ENCODE measurements around the gene ST3GAL4. TPM values are rescaled to one million over a fixed set of nuclear protein-coding genes. Genes with fewer than 3 reads are reported as not detected.
"Not testable (repeated sequence)": the region's sequence is repeated elsewhere in the genome, so short reads cannot be mapped to it uniquely, and the experiment has no call there.

Gene ST3GAL4
- polyA plus RNA-seq, 1 donor (not counting 4 experiments of a cell fraction or from before 2014, with no cell fraction given): 24.6 TPM

- dilution Hi-C loops (cut with MboI; ENCODE audit: extremely low pct_ligation_motif_present, low sequenced_read_pairs): no loop called here
- Histone ChIP-seq H3K4me1 (ENCODE audit: control insufficient read depth, extremely low read depth, insufficient read depth, low read length) (peaks cover 24% of the 10 kb centered on the region), H3K27ac (ENCODE audit: control insufficient read depth, insufficient read depth, low read length) (no peak overlapping the region), H2AFZ (ENCODE audit: control insufficient read depth, low read length) (no peak overlapping the region), H3K4me2 (ENCODE audit: control insufficient read depth, extremely low read depth, insufficient read depth, low read depth, low read length) (no peak overlapping the region), H3K36me3 (ENCODE audit: control insufficient read depth in 2 of 2, extremely low read depth in 1 of 2, insufficient read depth in 2 of 2, low read length in 2 of 2) (peaks cover under 1 to 1% of the 10 kb centered on the region in 2 experiments), H3K9me3 (ENCODE audit: control insufficient read depth, low read depth, low read length) (no peaks in the 10 kb centered on the region), H3K4me3 (ENCODE audit: control insufficient read depth in 2 of 3, extremely low read depth in 1 of 3, insufficient read depth in 2 of 3, low read depth in 1 of 3, low read length in 3 of 3) (no peak overlapping the region), H3K27me3 (ENCODE audit: control insufficient read depth, extremely low read depth, insufficient read depth, low read length) (no peaks in the 10 kb centered on the region), H4K20me1 (ENCODE audit: control insufficient read depth, extremely low read depth, insufficient read depth, low read length) (no peaks in the 10 kb centered on the region), H3K9ac (ENCODE audit: control insufficient read depth, extremely low read depth, insufficient read depth, low read length) (no peak overlapping the region), H3K9me1 (ENCODE audit: control insufficient read depth, extremely low read depth, insufficient read depth, low read length) (no peaks in the 10 kb centered on the region), H3K79me2 (ENCODE audit: control insufficient read depth, insufficient read depth, low read length) (peaks cover 53% of the 10 kb centered on the region)
- FAIRE-seq: no peak
- DNase-seq (ENCODE audit: low read depth, low spot score): no peak
- TF ChIP-seq EZH2 (IDR thresholded peaks at IDR 0.05; ENCODE audit: low read length) (no peak), CTCF (optimal IDR thresholded peaks at IDR 0.05 in 1 of 3, IDR thresholded peaks at IDR 0.05 in 1 of 3, conservative IDR thresholded peaks at IDR 0.05 in 1 of 3; ENCODE audit: extremely low read depth in 1 of 3, insufficient read depth in 2 of 3, low read length in 3 of 3) (no peak)
Measured at GRCh38 chr11:126363706-126364248, 8.3 kb downstream of the ST3GAL4 start.

- not testable (repeated sequence) for H4K20me1 ChIP-seq (ENCODE audit: control insufficient read depth, extremely low read depth, insufficient read depth, low read length)
Measured at GRCh38 chr11:126364735-126365134, 9.2 kb downstream of the ST3GAL4 start.

GRCh38 chr11:126365508-126365907, 10.0 kb downstream of the ST3GAL4 start:
- H4K20me1 ChIP-seq (ENCODE audit: control insufficient read depth, extremely low read depth, insufficient read depth, low read length); H3K27ac ChIP-seq (ENCODE audit: control insufficient read depth, insufficient read depth, low read length): not testable (repeated sequence)
- peaks cover 55% of the 10 kb centered on the region for H3K79me2 ChIP-seq (ENCODE audit: control insufficient read depth, insufficient read depth, low read length)

More at GRCh38 chr11:126364735-126365134, 9.2 kb downstream of the ST3GAL4 start:
- H3K27ac ChIP-seq (ENCODE audit: control insufficient read depth, insufficient read depth, low read length); H3K4me3 ChIP-seq (ENCODE audit: control insufficient read depth in 2 of 3, extremely low read depth in 1 of 3, insufficient read depth in 2 of 3, low read depth in 1 of 3, low read length in 3 of 3); H3K27me3 ChIP-seq (ENCODE audit: control insufficient read depth, extremely low read depth, insufficient read depth, low read length); H3K9me1 ChIP-seq (ENCODE audit: control insufficient read depth, extremely low read depth, insufficient read depth, low read length); H3K9ac ChIP-seq (ENCODE audit: control insufficient read depth, extremely low read depth, insufficient read depth, low read length); H3K36me3 ChIP-seq (ENCODE audit: control insufficient read depth in 2 of 2, extremely low read depth in 1 of 2, insufficient read depth in 2 of 2, low read length in 2 of 2); dilution Hi-C loops (cut with MboI; ENCODE audit: extremely low pct_ligation_motif_present, low sequenced_read_pairs); H3K4me2 ChIP-seq (ENCODE audit: control insufficient read depth, extremely low read depth, insufficient read depth, low read depth, low read length); DNase-seq (ENCODE audit: low read depth, low spot score); H2AFZ ChIP-seq (ENCODE audit: control insufficient read depth, low read length); FAIRE-seq; H3K9me3 ChIP-seq (ENCODE audit: control insufficient read depth, low read depth, low read length): not testable (repeated sequence)
- Histone ChIP-seq H3K4me1 (ENCODE audit: control insufficient read depth, extremely low read depth, insufficient read depth, low read length) (peaks cover 15% of the 10 kb centered on the region), H3K79me2 (ENCODE audit: control insufficient read depth, insufficient read depth, low read length) (peaks cover 53% of the 10 kb centered on the region)

More at GRCh38 chr11:126365508-126365907, 10.0 kb downstream of the ST3GAL4 start:
- H3K4me2 ChIP-seq (ENCODE audit: control insufficient read depth, extremely low read depth, insufficient read depth, low read depth, low read length); H3K9ac ChIP-seq (ENCODE audit: control insufficient read depth, extremely low read depth, insufficient read depth, low read length); DNase-seq (ENCODE audit: low read depth, low spot score); H3K9me3 ChIP-seq (ENCODE audit: control insufficient read depth, low read depth, low read length); dilution Hi-C loops (cut with MboI; ENCODE audit: extremely low pct_ligation_motif_present, low sequenced_read_pairs); H3K36me3 ChIP-seq (ENCODE audit: control insufficient read depth in 2 of 2, extremely low read depth in 1 of 2, insufficient read depth in 2 of 2, low read length in 2 of 2); H2AFZ ChIP-seq (ENCODE audit: control insufficient read depth, low read length); H3K4me3 ChIP-seq (ENCODE audit: control insufficient read depth in 2 of 3, extremely low read depth in 1 of 3, insufficient read depth in 2 of 3, low read depth in 1 of 3, low read length in 3 of 3); H3K27me3 ChIP-seq (ENCODE audit: control insufficient read depth, extremely low read depth, insufficient read depth, low read length); FAIRE-seq; H3K9me1 ChIP-seq (ENCODE audit: control insufficient read depth, extremely low read depth, insufficient read depth, low read length): not testable (repeated sequence)
- peaks cover 11% of the 10 kb centered on the region for H3K4me1 ChIP-seq (ENCODE audit: control insufficient read depth, extremely low read depth, insufficient read depth, low read length)
